GM18526 (cell line): ENCODE data around the gene NR3C2.

Experiments used
- POLR2A ChIP-seq: IDR thresholded peaks from 3 replicates; pipeline ENCODE4 v1.6.1; 2011; ENCODE audit not compliant: insufficient read length; ENCODE audit errors: extremely low read depth

The NR3C2 gene

GRCh38 chr4:148270630-148271029 is 171.6 kb downstream of the NR3C2 start:
- TF ChIP-seq POLR2A: no peak

DNA sequence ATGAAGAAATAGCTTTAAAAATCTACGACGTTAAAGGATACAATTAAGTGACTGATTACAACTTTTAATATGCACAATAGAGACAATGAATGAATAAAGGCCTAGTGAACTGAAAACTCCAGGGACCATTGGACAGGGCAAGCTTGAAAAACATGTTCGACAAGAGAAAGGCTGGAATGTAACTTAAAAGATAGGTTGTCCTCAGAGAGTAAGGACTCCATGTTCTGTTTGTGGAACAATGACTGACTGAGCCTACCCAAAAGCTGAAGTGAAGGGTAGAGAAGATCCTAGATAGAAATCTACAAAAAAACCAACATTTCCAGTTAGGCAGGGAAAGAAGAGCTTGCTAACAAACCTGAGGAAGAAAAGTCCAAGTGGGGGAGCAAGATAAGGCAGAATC is 173.4 kb downstream of the NR3C2 start:
- no peak for TF ChIP-seq POLR2A

- no peak for TF ChIP-seq POLR2A
Measured at GRCh38 chr4:148266921-148267320, 175.3 kb downstream of the NR3C2 start.

GRCh38 chr4:148266240-148266639 is 176.0 kb downstream of the NR3C2 start:
- no peak for TF ChIP-seq POLR2A

DNA sequence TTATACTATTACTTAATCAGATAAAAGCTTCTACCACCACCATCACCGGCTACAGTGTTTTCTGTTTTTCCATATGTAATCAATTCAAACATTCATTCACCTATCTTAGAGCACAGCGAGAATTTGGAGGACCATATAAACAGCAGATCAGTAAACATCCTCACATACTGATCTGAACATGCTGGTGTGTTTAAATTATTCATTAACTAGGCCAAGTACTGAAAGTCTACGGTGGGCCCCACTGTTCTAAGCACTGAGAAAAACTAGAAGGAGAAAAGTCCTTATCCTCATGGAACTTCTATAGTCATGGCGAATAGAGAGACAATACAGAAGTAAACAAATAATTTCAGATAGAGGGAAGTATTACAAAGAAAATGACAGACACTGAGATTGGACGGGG is 176.6 kb downstream of the NR3C2 start:
- no peak for TF ChIP-seq POLR2A

DNA sequence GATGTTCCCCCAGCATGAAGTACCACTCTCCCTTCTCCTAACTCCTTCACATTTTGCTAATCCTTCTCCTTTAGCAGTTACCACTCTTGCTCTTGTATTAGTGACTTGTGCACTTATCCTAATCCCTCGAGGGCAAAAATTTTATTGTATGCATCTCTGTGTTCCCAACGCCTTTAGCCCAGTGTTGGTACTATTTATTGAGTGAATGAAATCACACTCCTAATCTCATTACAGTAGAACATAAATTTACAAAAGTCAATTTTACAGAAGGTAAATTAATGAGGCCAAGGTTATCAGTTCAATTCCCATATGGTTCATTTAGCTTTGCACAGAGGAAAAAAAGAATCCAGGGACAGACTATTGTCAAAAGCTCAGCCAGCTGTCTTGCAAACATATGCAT is 178.4 kb downstream of the NR3C2 start:
- no peak for TF ChIP-seq POLR2A

DNA sequence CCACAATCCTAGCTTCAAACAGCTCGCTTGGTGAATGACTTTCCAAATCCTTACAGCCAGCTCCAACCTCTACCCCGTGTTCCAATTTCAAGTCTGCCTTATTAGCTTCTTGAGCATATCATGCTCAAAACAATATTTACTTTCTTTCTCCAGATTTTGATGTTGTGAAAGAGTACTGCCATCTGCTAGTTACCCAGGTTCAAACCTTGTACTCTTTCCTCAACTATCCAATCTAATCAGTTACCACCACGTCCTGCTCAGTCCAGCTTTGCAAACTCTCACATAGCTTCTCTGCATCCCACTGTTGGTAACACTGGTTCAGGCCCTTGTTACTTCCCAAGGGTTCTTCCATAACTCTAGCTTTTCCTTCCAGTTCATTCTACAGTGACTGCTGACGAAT is 179.1 kb downstream of the NR3C2 start:
- TF ChIP-seq POLR2A: no peak

- no peak for TF ChIP-seq POLR2A
Measured at GRCh38 chr4:148261848-148262247, 180.4 kb downstream of the NR3C2 start.

DNA sequence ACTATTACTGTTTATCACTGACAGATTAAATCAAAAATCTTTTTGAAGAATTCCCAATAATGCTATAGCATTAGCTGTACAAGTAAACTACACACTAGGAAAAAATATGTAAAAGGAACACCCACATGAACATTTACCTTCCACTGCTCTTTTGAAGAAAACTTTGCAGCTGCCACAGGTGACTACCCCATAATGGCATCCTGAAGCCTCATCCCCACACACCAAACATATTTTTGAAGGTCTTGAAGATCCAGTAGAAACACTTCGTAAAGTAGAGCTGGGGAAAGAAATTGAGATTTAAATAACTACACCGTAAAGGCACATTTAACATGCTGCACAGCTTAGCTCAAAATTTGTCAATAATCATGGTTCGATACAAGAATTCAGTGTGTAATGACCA is 182.4 kb downstream of the NR3C2 start:
- no peak for TF ChIP-seq POLR2A

DNA sequence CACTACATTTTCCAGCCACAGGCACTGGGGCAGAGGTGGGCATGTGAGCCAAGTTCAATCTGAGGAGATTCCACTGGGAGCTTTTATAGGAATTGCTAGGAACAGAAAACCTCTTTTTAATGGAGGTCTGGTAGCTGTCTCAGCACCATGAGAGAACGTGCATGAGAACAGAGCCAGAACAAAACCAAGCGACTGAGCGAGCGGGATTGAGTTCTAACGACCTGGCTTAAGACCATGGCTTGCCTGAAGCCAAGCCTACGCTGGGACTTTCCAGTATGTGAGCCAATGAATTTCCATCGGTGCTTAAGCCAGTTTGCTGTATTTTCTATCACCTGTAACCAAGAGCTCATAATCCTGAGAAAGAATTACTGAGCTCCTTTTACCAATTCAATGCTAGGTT is 183.7 kb downstream of the NR3C2 start:
- TF ChIP-seq POLR2A: no peak

DNA sequence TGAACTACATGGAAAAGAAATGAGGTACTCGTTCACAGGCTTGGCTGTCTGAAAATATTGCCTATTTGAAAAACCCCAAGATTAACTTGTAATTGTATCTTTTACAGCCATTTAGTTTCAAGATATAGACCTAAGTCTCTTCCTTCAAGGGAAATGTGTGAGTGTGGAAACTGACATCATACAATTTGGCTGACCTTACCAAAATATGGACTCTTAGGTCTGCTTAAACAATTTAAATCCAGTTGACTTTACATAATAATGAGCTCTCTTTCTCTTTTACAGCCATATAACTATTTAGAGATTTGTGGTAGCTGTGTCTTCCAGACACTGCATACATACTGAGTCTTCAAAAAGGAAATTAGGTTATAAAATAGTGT is 186.9 kb downstream of the NR3C2 start:
- no peak for TF ChIP-seq POLR2A

DNA sequence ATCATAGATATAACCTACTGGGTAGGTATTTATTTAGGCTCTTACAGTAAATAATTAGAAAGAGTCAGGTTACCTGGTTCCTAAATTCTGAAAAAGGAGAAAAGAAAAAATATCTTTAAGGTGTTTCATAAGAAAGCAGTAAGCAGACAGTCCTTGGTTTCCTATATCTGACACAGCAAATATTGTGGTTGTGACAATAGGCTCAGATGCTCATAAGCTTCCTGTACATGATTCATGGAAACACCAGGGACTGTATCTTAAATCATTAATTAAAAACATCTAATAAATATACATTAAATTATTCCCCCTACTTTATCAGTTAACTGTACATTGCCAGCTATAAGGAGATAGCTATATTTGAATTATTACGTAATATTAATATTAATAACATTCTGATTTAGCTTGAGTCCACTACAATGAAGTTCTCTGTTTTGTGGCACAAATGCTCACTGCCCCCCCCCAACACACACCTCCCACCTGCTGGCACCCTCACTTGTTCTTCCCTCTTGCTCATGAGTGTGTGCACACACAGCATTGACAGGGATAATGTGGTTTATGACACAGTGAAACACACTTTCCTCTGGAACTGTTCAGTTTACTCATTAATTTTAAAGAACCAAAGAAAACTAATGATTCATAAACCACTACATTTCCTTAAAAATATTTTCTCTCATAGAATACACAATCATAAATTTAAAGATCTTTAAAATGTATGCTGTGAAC is 187.4 kb downstream of the NR3C2 start:
- TF ChIP-seq POLR2A: no peak

- TF ChIP-seq POLR2A: no peak
Measured at GRCh38 chr4:148253768-148254167, 188.4 kb downstream of the NR3C2 start.

DNA sequence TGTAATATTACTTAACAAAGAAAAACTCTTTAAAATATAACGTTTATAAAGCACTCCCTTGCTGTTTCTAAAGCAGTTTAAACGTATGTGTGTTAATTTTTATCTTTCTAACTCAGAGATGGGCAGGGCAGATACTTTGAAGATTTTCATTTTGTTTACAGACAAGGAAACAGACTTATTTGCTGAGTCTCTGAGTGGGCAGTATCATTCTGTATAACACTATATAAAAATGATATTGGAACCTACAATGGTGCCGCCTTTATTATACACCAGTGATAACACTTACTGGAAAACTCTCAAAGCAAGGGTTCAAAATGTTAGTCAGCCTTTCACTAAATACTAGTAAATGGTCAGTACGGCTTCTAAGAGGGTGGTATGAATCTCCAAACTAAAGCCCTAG is 193.4 kb downstream of the NR3C2 start:
- no peak for TF ChIP-seq POLR2A

- no peak for TF ChIP-seq POLR2A
Measured at GRCh38 chr4:148245015-148245414, 197.2 kb downstream of the NR3C2 start.

- TF ChIP-seq POLR2A: no peak
Measured at GRCh38 chr4:148243837-148244236, 198.4 kb downstream of the NR3C2 start.

DNA sequence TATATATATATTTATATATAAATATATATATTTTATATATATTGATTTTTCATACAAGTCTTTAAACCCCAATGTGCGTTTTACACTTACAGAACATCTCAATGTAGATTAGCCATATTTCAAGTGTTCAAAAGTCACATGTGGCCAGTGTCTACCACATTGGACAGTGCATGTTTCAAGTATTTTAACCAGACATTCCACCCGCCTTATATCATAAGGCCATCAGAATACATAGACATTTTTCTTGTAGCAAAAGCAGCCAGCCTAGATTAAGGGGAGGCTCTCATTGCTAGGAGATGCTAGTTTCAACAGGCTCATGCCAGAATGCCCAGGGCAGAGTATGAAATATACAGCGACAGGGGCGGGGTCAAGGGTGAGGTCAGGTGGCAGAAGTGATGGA is 202.0 kb downstream of the NR3C2 start:
- TF ChIP-seq POLR2A: no peak
